ENCODE measurements around the gene FGG.

Gene FGG

GRCh38 chr4:154582723-154583122, 29.7 kb downstream of the FGG start:
- Histone ChIP-seq H3K4me3 (ENCODE audit: low read depth, low read length) (no peak overlapping the region), H3K9me3 (ENCODE audit: control insufficient read depth, insufficient read depth, low read depth, low read length) (no peaks in the 10 kb centered on the region), H3K4me1 (ENCODE audit: control insufficient read depth, insufficient read depth, low read length) (no peaks in the 10 kb centered on the region), H3K36me3 (ENCODE audit: control insufficient read depth in 2 of 2, insufficient read depth in 1 of 2, low read length in 2 of 2) (no peaks in the 10 kb centered on the region), H3K27ac (ENCODE audit: extremely low read depth, low read depth, low read length) (no peak overlapping the region)
- TF ChIP-seq ZNF76 (tag by site-specific recombination; IDR thresholded peaks at IDR 0.05; ENCODE audit: borderline replicate concordance, low read depth) (no peak), ZNF658 (tag by site-specific recombination; IDR thresholded peaks at IDR 0.05) (no peak), EGR2 (tag by site-specific recombination; IDR thresholded peaks at IDR 0.05; ENCODE audit: low read depth) (no peak), ZNF624 (tag by site-specific recombination; IDR thresholded peaks at IDR 0.05) (no peak)
- ChIA-PET POLR2A (no interaction called here), CTCF (interaction anchor here (0.6 to 0.7 kb wide), 3 partner anchors 10 to 75 kb away, joined by 3 to 6 read pairs (median 3); no protein-coding TSS in a partner anchor)

GRCh38 chr4:154579927-154580326, 32.5 kb downstream of the FGG start:
- no peak overlapping the region for H3K4me3 ChIP-seq (ENCODE audit: low read depth, low read length)
- H3K36me3 ChIP-seq (ENCODE audit: control insufficient read depth in 2 of 2, insufficient read depth in 1 of 2, low read length in 2 of 2): no peaks in the 10 kb centered on the region
- POLR2A ChIA-PET: no interaction called here
- no peaks in the 10 kb centered on the region for H3K4me1 ChIP-seq (ENCODE audit: control insufficient read depth, insufficient read depth, low read length)
- CTCF ChIA-PET: no interaction called here
- H3K27ac ChIP-seq (ENCODE audit: extremely low read depth, low read depth, low read length): no peak overlapping the region
- H3K9me3 ChIP-seq (ENCODE audit: control insufficient read depth, insufficient read depth, low read depth, low read length): no peaks in the 10 kb centered on the region
- TF ChIP-seq ZNF423 (tag by site-specific recombination; IDR thresholded peaks at IDR 0.05) (no peak), INSM2 (tag by site-specific recombination; IDR thresholded peaks at IDR 0.05) (no peak), ZNF48 (tag by site-specific recombination; IDR thresholded peaks at IDR 0.05) (no peak), ZBTB21 (tag by site-specific recombination; IDR thresholded peaks at IDR 0.05) (no peak), SETDB1 (IDR thresholded peaks at IDR 0.05; ENCODE audit: insufficient read length, low read length) (no peak), ZNF184 (tag by site-specific recombination; IDR thresholded peaks at IDR 0.05) (no peak), ZFP37 (tag by site-specific recombination; IDR thresholded peaks at IDR 0.05) (no peak), ZNF274 (IDR thresholded peaks at IDR 0.05; ENCODE audit: low read length) (no peak), ZNF274 (tag by site-specific recombination; IDR thresholded peaks at IDR 0.05; ENCODE audit: borderline replicate concordance) (no peak), ZNF214 (tag by site-specific recombination; IDR thresholded peaks at IDR 0.05; ENCODE audit: borderline replicate concordance) (no peak), ZNF529 (tag by site-specific recombination; IDR thresholded peaks at IDR 0.05; ENCODE audit: insufficient replicate concordance) (no peak), OSR2 (tag by site-specific recombination; IDR thresholded peaks at IDR 0.05) (no peak), ZNF513 (tag by site-specific recombination; IDR thresholded peaks at IDR 0.05) (no peak), PBX3 (CRISPR knock-in tag; IDR thresholded peaks at IDR 0.05) (no peak), ZNF596 (tag by site-specific recombination; IDR thresholded peaks at IDR 0.05) (no peak), ZNF10 (tag by site-specific recombination; IDR thresholded peaks at IDR 0.05) (no peak), IKZF3 (tag by site-specific recombination; IDR thresholded peaks at IDR 0.05) (no peak), ZNF747 (tag by site-specific recombination; IDR thresholded peaks at IDR 0.05) (no peak)

Data from HEK293 (cell line).